Right lobe of liver (tissue), 4 donors: ENCODE results near the gene SSB.

Source experiments
- CTCF ChIP-seq, 4 donors: fragments of 200-600 bp in 3 of 4; fragments of 450-650 bp in 1 of 4; IDR thresholded peaks; one replicate each; pipeline versions ENCODE4 v1.5.1 to v1.8.0; 2016 to 2022; ENCODE audit warnings: antibody characterized with exemption in 4 of 4, mild to moderate bottlenecking in 2 of 4
- POLR2A ChIP-seq: fragments of 450-650 bp; IDR thresholded peaks from one replicate; pipeline ENCODE4 v1.6.1; 2017; ENCODE audit warnings: antibody characterized with exemption, mild to moderate bottlenecking
- donor health status: DM: no; HTN: no; CAD: no.
- donor health status: DM: no; HTN: no; CAD: no.
- donor health status: DM: no; HTN: yes; CAD: no.

- TF ChIP-seq CTCF (IDR thresholded peaks at IDR 0.05) = no peak
- no peak for TF ChIP-seq POLR2A
Measured at GRCh38 chr2:169776252-169776761, 22.4 kb upstream of the SSB start.
